Measurements from ENCODE around the gene GPR155. TPM values are rescaled to one million over a fixed set of nuclear protein-coding genes. Genes with fewer than 3 reads are reported as not detected.

Gene GPR155
- 10 to 100 TPM in 1 of 4 donors, 1 to 10 TPM in 3; 6.1 to 12.1 (median 8.1) TPM for polyA plus RNA-seq (ENCODE audit: insufficient read length in 4 of 4)

- DNase-seq (ENCODE audit: low read depth in 4 of 4, low spot score in 3 of 4), result peak in 1 of 4 donors; percentile 39
These were observed at the start of gene GPR155 for GRCh38 chr2:174486563-174487107. GPR155 (minus strand) TSS chr2:174487029; CDS start chr2:174481956, 5,073 bp downstream.

DNA sequence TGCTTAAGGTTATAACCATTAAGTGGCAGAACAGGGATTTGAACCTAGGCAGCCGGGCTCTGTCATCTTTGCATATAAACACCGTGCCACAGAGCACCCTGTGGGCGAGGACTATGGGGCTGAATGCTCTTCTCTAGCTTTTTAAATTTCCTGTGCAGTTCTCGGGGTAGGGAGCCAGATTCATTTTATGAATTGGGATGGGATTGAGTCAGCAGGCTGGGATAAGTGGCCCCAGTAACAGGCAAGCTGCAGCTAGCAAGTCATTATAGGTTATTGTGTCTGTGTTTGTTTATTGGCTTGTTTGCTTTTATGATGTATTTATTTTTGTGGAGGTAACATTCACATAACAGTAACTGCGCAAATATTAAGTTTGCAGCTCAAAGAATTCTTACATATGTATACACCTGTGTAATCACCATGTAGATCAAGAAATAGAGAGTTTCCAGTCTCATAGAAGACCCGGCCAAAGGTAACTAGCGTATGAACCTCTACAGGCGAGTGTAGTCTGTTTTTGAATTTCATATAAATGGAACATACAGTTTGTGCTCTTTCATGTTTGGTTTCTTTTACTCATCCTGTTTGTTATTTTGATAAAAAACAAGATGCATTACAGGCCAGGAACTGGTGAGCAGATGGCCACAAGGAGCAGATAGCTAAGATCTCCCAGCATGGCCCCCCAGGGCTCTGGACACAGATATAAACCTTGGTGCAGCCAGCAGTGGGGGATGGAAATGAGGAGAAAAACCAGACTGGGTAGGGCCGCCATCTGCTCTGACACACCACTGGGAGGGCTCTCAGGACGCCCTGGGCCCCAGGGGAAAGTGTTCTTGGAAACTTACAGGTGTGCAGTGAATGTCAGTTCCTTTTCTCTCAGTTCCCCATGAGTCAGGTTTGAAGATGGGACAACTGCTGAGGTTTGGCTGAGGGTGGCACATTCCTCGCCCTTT is 49.2 kb upstream of the GPR155 start:
- no peak for DNase-seq (ENCODE audit: low read depth in 4 of 4, low spot score in 3 of 4)

- DNase-seq (ENCODE audit: low read depth in 4 of 4, low spot score in 3 of 4), result no peak
These were observed 48.3 kb upstream of the GPR155 start for GRCh38 chr2:174535083-174535482.

GRCh38 chr2:174529916-174530315 is 43.1 kb upstream of the GPR155 start:
- no peak for DNase-seq (ENCODE audit: low read depth in 4 of 4, low spot score in 3 of 4)

DNA sequence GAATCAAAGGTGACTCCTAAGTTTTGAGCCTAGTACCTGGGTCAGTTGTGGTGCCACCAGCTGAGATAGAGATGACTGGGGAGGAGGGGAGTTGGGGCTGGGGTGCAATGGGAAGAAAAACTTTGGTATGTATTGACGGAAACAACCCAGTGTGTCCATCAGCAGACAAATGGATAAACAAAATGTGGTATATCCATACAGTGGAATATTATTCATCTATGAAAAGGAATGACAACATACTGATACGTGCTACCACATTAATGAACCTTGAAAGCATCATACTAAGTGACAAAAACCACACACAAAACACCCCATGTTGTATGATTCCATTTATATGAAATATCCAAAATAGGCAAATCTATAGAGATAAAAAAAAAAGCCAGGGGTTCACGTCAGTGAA is 41.1 kb upstream of the GPR155 start:
- DNase-seq (ENCODE audit: low read depth in 4 of 4, low spot score in 3 of 4), result no peak

GRCh38 chr2:174527101-174527721 is 40.4 kb upstream of the GPR155 start:
- no peak for DNase-seq (ENCODE audit: low read depth in 4 of 4, low spot score in 3 of 4)

DNA sequence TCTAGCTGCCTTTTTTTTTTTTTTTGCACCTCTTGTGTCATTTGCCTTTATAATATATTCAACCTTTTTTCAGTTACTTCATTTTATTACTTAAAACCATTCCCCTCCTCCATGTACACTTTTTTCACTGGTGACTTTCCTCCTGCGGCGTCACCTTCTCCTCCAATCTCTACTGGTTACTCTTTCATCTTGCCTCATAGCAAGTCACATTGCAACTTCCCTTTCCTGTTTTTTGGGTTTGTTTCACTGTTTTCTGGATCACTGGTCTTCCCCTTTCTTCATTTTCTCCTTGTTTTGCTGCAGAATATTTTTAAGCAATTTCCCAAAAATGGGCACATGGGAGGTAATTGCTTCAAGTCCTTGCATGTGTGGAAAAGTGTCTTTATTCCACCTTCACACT is 37.7 kb upstream of the GPR155 start:
- no peak for DNase-seq (ENCODE audit: low read depth in 4 of 4, low spot score in 3 of 4)

DNA sequence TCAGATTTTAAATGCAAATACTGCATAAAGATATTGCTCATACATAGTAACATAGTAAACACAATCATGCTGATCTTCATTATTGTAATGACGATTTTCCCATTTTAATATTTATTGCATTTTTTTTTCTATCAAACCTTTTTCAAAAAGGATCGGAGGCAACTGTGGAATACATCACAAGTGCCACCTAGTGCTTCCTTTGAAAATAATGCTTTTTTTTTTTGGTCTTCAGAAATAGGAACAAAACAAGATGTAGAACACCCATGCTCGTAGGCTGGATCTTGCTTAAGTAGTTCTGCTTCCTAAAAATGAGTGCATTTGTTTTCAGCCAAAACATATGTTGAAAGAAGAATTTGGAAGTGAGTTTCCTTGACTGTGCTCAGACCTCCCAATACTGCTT is 35.7 kb upstream of the GPR155 start:
- DNase-seq (ENCODE audit: low read depth in 4 of 4, low spot score in 3 of 4), result no peak

DNA sequence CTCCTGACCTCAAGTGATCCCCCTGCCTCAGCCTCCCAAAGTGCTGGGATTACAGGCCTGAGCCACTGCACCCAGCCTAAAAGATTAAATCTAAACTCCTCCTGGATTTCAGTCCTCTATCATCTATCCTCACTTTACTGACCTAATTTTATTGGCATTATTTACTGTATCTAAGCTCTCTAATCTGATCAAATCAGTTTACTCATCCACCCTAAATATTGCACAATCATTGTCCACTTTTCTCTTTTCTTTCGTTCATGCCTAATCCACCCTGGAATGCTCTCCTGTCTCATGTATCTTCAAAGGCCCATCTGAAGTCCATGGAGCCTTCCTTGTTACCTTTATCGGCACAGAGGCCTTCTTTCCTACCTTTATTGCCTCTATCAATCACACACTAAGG is 31.6 kb upstream of the GPR155 start:
- DNase-seq (ENCODE audit: low read depth in 4 of 4, low spot score in 3 of 4), result no peak

GRCh38 chr2:174516501-174517378 is 29.9 kb upstream of the GPR155 start:
- no peak for DNase-seq (ENCODE audit: low read depth in 4 of 4, low spot score in 3 of 4)

- no peak for DNase-seq (ENCODE audit: low read depth in 4 of 4, low spot score in 3 of 4)
These were observed 25.5 kb upstream of the GPR155 start for GRCh38 chr2:174512345-174512744.

GRCh38 chr2:174511580-174512260 is 24.9 kb upstream of the GPR155 start:
- no peak for DNase-seq (ENCODE audit: low read depth in 4 of 4, low spot score in 3 of 4)

- no peak for DNase-seq (ENCODE audit: low read depth in 4 of 4, low spot score in 3 of 4)
These were observed 23.9 kb upstream of the GPR155 start for GRCh38 chr2:174510583-174511189.

DNA sequence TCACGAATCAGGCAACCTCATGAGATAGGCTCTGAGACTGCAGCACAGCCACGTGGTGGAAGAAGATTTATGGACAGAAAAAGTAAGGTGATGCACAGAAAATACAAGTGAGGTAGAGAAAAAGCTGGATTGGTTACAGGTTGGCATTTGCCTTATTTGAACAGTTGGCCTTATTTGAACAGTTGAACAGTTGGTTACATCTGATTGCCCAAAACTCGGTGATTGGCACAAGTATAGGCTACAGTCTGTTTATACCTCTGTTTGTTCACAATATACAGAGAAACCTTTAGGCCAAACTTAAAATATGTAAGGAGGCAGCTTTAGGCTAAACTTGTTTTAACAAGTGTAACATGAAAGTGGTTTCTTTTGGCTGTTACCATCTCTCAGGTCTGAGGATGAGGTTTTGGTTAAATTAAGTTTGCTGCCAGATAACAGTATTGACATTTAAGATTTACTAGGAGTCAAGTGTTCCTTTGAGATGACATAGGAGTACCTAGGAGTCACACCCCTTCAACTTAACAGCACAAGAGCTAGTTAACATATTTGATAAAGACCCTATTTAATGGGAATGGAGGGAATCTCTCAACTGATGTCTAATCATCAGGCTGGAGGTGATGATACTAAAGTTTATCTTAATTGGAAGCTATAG is 16.5 kb upstream of the GPR155 start:
- no peak for DNase-seq (ENCODE audit: low read depth in 4 of 4, low spot score in 3 of 4)

GRCh38 chr2:174499371-174499770 is 12.5 kb upstream of the GPR155 start:
- DNase-seq (ENCODE audit: low read depth in 4 of 4, low spot score in 3 of 4), result no peak

DNA sequence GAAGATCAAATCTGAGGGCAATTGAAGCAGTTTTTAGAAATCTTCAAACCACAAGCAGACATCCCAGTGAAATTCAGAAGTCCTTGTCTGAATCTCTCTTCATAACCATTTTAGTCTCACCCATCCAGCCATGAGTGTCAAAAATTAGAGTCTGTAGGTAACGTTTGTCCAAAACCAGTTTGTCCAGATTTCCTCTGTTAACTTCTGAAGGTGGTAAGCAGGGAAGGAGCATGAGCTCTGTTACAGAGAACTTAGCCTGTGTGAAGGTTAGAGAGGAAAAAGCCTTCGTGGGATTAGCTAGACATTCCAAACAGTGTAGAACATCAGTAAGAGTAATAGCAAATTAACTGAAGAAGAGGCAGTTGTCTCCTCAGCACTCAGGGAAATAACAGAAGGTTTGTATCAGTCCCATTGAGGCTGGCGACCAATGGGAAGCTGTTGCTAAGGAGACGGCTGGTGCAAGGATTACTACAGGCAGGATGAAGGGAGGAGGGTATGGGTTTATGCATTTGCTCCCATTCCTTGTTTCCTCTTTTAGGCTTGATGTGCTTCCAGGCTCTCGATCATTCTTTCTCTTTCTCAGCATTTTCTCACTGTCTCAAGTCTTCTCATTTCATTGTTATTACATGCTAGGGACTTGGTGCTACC is 8.7 kb upstream of the GPR155 start:
- no peak for DNase-seq (ENCODE audit: low read depth in 4 of 4, low spot score in 3 of 4)

GRCh38 chr2:174493549-174494331 is 6.9 kb upstream of the GPR155 start:
- DNase-seq (ENCODE audit: low read depth in 4 of 4, low spot score in 3 of 4), result no peak

DNA sequence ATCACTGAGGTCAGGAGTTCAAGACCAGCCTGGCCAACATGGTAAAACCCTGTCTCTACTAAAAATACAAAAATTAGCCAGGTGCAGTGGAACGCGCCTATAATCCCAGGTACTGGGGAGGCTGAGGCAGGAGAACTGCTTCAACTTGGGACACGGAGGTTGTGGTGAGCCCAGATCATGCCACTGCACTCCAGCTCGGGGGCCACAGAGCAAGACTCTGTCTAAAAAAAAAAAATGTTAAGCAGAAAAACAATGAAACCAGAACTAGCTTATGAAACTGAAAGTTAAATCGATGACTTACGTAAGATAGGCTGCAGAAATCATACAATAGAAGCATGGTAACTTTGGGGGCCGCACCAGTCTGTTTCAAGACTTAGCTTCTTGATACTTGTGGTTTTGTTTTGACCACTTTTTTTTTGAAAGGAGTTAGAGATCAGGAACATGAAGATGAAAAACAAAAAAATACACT is 6.2 kb upstream of the GPR155 start:
- no peak for DNase-seq (ENCODE audit: low read depth in 4 of 4, low spot score in 3 of 4)

All from right renal pelvis (tissue), 4 donors.